HTERT RPE-1 (cell line): ENCODE results near the gene FSTL5.

ENCODE experiments used
- in situ Hi-C: fragments of 300-500 bp; cut with MboI; formaldehyde crosslinking; loops from 4 replicates; pipeline ENCODE4 v1.14.3; 2020; ENCODE audit warnings: low sequenced_read_pairs

The FSTL5 gene

GRCh38 chr4:161728929-161729328 lies 434.9 kb downstream of the FSTL5 start:
- in situ Hi-C loops: no loop called here

GRCh38 chr4:161721947-161722346 lies 441.9 kb downstream of the FSTL5 start:
- in situ Hi-C loops: no loop called here

- in situ Hi-C loops: no loop called here
Observed at GRCh38 chr4:161717084-161717483, 446.7 kb downstream of the FSTL5 start.

GRCh38 chr4:161714931-161715330 lies 448.9 kb downstream of the FSTL5 start:
- in situ Hi-C loops: no loop called here

GRCh38 chr4:161714022-161714751 lies 449.6 kb downstream of the FSTL5 start:
- in situ Hi-C loops: no loop called here

- in situ Hi-C loops: no loop called here
Observed at GRCh38 chr4:161704653-161705052, 459.1 kb downstream of the FSTL5 start.

GRCh38 chr4:161704040-161704439 lies 459.8 kb downstream of the FSTL5 start:
- in situ Hi-C loops: no loop called here

GRCh38 chr4:161702287-161702686 lies 461.5 kb downstream of the FSTL5 start:
- in situ Hi-C loops: no loop called here

- in situ Hi-C loops: no loop called here
Observed at GRCh38 chr4:161696944-161697343, 466.9 kb downstream of the FSTL5 start.

GRCh38 chr4:161680146-161680545 lies 483.7 kb downstream of the FSTL5 start:
- in situ Hi-C loops: no loop called here

- in situ Hi-C loops: no loop called here
Observed at GRCh38 chr4:161664740-161665139, 499.1 kb downstream of the FSTL5 start.

GRCh38 chr4:161663844-161664243 lies 500.0 kb downstream of the FSTL5 start:
- in situ Hi-C loops: no loop called here

GRCh38 chr4:161658676-161659075 lies 505.1 kb downstream of the FSTL5 start:
- in situ Hi-C loops: no loop called here

GRCh38 chr4:161657616-161658015 lies 506.2 kb downstream of the FSTL5 start:
- in situ Hi-C loops: no loop called here

- in situ Hi-C loops: no loop called here
Observed at GRCh38 chr4:161656594-161656993, 507.2 kb downstream of the FSTL5 start.

GRCh38 chr4:161655148-161655547 lies 508.7 kb downstream of the FSTL5 start:
- in situ Hi-C loops: no loop called here

GRCh38 chr4:161653697-161654096 lies 510.1 kb downstream of the FSTL5 start:
- in situ Hi-C loops: no loop called here

- in situ Hi-C loops: no loop called here
Observed at GRCh38 chr4:161651586-161651985, 512.2 kb downstream of the FSTL5 start.

GRCh38 chr4:161650812-161651211 lies 513.0 kb downstream of the FSTL5 start:
- in situ Hi-C loops: no loop called here

- in situ Hi-C loops: no loop called here
Observed at GRCh38 chr4:161647757-161648156, 516.0 kb downstream of the FSTL5 start.

GRCh38 chr4:161642708-161643107 lies 521.1 kb downstream of the FSTL5 start:
- in situ Hi-C loops: no loop called here

- in situ Hi-C loops: no loop called here
Observed at GRCh38 chr4:161629694-161630441, 533.9 kb downstream of the FSTL5 start.
